Upper lobe of left lung (tissue), 6 donors: ENCODE measurements around the gene SRPRA. TPM values are rescaled to one million over a fixed set of nuclear protein-coding genes. Genes with fewer than 3 reads are reported as not detected.

Experiments used
- ATAC-seq, 2 donors: fragments of 200-7000 bp; cut with Tn5 transposase; one replicate each; pipeline ENCODE4 v1.9.1; 2022; ENCODE audit warnings: mild to moderate bottlenecking in 2 of 2, moderate library complexity in 2 of 2; ENCODE audit not compliant: low FRiP score in 2 of 2
- DNase-seq, 2 donors: peaks; one replicate each; pipeline ENCODE4 v3.0.0-alpha.2; 2019 to 2020
- H3K27ac ChIP-seq, 4 donors: fragments of 200-600 bp; sonication (generic); one replicate each; pipeline ENCODE4 v1.5.1; 2016 to 2019
- H3K27me3 ChIP-seq, 4 donors: fragments of 200-600 bp; sonication (generic); one replicate each; pipeline ENCODE4 v1.5.1; 2017 to 2019
- H3K36me3 ChIP-seq, 4 donors: fragments of 200-600 bp; sonication (generic); one replicate each; pipeline ENCODE4 v1.5.1; 2016 to 2019
- H3K4me1 ChIP-seq, 4 donors: fragments of 200-600 bp; sonication (generic); one replicate each; pipeline ENCODE4 v1.5.1; 2018 to 2019
- H3K4me3 ChIP-seq, 4 donors: fragments of 200-600 bp; sonication (generic); one replicate each; pipeline ENCODE4 v1.5.1; 2017 to 2019; ENCODE audit warnings: mild to moderate bottlenecking in 2 of 4, moderate library complexity in 1 of 4
- H3K9me3 ChIP-seq, 4 donors: fragments of 200-600 bp; sonication (generic); one replicate each; pipeline ENCODE4 v1.5.1; 2018 to 2019
- EP300 ChIP-seq, 4 donors: sonication (generic); formaldehyde crosslinking; IDR thresholded peaks; one replicate each; pipeline ENCODE4 v1.5.1; 2017; ENCODE audit warnings: antibody characterized with exemption in 4 of 4, control low read depth in 2 of 4
- POLR2A ChIP-seq, 4 donors: fragments of 450-650 bp; IDR thresholded peaks; one replicate each; pipeline ENCODE4 v1.5.1; 2016 to 2017; ENCODE audit warnings: antibody characterized with exemption in 4 of 4, mild to moderate bottlenecking in 2 of 4
- POLR2AphosphoS5 ChIP-seq, 2 donors: sonication (generic); formaldehyde crosslinking; IDR thresholded peaks; one replicate each; pipeline ENCODE4 v1.5.1; 2017; ENCODE audit warnings: antibody characterized with exemption in 2 of 2
- WGBS, 2 donors: methylation state at CpG; one replicate each; pipeline ENCODE4 v1.1.5; 2017 to 2018; 5-methylcytosine and 5-hydroxymethylcytosine counted together
- total RNA-seq, 6 donors: library from RNA; depleted of rRNA in 4 of 6; stranded (reverse); fragments of >200 nt in 4 of 6; gene quantifications; one replicate each; pipeline versions ENCODE4 v1.1.0 to v1.2.1, GENCODE V29; 2016 to 2021
- TF ChIP-seq, protein P1 (sequence below), 6 experiments: fragments of 450-650 bp in 4 of 6; fragments of 200-600 bp in 2 of 6; sonication (generic) in 2 of 6; IDR thresholded peaks; one replicate each; pipeline ENCODE4 v1.5.1; 2016 to 2019; ENCODE audit warnings: antibody characterized with exemption in 6 of 6
- donor health status: DM: no; HTN: no; CAD: no; lungs with moderate emphysema.
- donor health status: DM: no; HTN: yes; CAD: no; lungs with severe emphysema.

Gene SRPRA
- 100 to 1,000 TPM in 5 of 6 donors, 10 to 100 TPM in 1; 76.0 to 131 (median 113) TPM for total RNA-seq

DNA sequence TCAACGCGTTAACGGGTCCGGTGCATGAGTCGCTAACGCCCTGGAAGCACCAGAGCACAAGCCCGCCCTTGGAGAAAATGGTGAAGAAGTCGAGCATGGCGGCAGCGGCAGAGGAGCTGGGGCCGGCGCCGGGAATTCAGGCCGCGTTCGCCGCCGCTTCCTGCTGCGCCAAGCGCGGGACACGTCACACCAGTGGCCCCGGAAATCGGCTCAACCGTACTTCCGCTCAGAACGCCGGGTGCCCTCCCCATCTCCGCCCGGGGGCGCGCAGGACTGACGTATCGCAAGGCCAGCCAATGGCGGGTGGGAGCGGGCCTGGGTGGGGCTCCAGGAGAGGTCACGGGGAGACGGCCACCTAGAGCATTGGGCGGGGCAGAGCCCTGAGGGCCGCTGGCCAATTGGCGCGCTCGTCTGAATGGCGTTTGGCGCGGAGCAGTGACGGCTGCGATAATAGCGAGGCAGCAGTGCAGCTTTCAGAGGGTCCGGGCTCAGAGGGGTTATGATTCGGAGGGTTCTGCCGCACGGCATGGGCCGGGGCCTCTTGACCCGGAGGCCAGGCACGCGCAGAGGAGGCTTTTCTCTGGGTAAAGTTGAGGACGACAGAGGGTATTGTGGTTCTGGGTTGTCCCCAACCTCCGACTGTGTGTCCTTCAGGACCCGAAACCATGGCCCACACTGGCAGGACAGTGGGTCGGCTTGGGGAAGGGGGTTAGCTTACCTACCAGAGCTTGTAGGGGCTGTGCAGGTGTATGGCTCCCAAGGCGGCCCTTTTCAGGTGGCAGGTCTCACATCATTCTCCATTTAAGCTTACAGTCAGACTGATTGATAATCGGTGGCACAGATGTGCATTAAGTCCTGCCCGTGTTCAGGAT is at the start of gene SRPRA, which contains the start of gene FOXRED1:
Gene SRPRA, minus strand, starts transcription at position 188 of the 872 bp plus-strand sequence. Its CDS starts 91 bp downstream, at position 97.
Gene FOXRED1, plus strand, starts transcription at position 447 of the 872 bp plus-strand sequence. Its CDS starts 53 bp downstream, at position 500.
- H3K27ac ChIP-seq, result peak within 1 kb of the TSS; percentile 91 to 97 (median 92)
- WGBS, 2 donors, result 0 to 2% methylated on average over 10 to 28 of the region's 64 CpGs
- peaks cover 14 to 53% (median 44%) of the 10 kb centered on the region in 4 donors for H3K36me3 ChIP-seq
- H3K4me3 ChIP-seq, result peak within 1 kb of the TSS; percentile 61 to 79 (median 69)
- ATAC-seq, result peak; percentile 100
- H3K4me1 ChIP-seq, result peaks cover 13 to 24% (median 17%) of the 10 kb centered on the region in 4 donors
- TF ChIP-seq POLR2AphosphoS5 (IDR thresholded peaks at IDR 0.05) (peak; percentile 92 to 95), POLR2A (IDR thresholded peaks at IDR 0.05) (peak in 3 of 4 donors; percentile 78 to 91 (median 81)), EP300 (IDR thresholded peaks at IDR 0.05) (peak in 1 of 4 donors; percentile 65)
- TF ChIP-seq, protein P1, sequence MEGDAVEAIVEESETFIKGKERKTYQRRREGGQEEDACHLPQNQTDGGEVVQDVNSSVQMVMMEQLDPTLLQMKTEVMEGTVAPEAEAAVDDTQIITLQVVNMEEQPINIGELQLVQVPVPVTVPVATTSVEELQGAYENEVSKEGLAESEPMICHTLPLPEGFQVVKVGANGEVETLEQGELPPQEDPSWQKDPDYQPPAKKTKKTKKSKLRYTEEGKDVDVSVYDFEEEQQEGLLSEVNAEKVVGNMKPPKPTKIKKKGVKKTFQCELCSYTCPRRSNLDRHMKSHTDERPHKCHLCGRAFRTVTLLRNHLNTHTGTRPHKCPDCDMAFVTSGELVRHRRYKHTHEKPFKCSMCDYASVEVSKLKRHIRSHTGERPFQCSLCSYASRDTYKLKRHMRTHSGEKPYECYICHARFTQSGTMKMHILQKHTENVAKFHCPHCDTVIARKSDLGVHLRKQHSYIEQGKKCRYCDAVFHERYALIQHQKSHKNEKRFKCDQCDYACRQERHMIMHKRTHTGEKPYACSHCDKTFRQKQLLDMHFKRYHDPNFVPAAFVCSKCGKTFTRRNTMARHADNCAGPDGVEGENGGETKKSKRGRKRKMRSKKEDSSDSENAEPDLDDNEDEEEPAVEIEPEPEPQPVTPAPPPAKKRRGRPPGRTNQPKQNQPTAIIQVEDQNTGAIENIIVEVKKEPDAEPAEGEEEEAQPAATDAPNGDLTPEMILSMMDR (IDR thresholded peaks at IDR 0.05), result peak in 1 of 6 experiments; percentile 20
- no peaks in the 10 kb centered on the region for H3K9me3 ChIP-seq
- DNase-seq, result peak; percentile 99 to 100
- no peaks in the 10 kb centered on the region for H3K27me3 ChIP-seq

GRCh38 chr11:126317756-126318573 is 49.3 kb upstream of the SRPRA start:
- Histone ChIP-seq H3K27ac (peak overlapping the region; percentile 73 to 87 (median 78)), H3K4me1 (peaks cover 22 to 33% (median 25%) of the 10 kb centered on the region in 4 donors), H3K36me3 (peaks cover 0 to under 1% (median 0%) of the 10 kb centered on the region in 4 donors), H3K4me3 (peak overlapping the region in 1 of 4 donors; percentile 18), H3K9me3 (no peaks in the 10 kb centered on the region), H3K27me3 (no peaks in the 10 kb centered on the region)
- TF ChIP-seq EP300 (IDR thresholded peaks at IDR 0.05), result no peak
- peak in 1 of 2 donors; percentile 9 for TF ChIP-seq POLR2AphosphoS5 (IDR thresholded peaks at IDR 0.05)
- TF ChIP-seq, protein P1 (IDR thresholded peaks at IDR 0.05), result no peak
- WGBS, 2 donors, result 36 to 47% methylated on average over 7 to 14 of the region's 14 CpGs
- DNase-seq (no peak), ATAC-seq (peak; percentile 86 to 94)

- ATAC-seq, result no peak
- Histone ChIP-seq H3K36me3 (peaks cover 0 to 6% (median 0%) of the 10 kb centered on the region in 4 donors), H3K27me3 (no peaks in the 10 kb centered on the region), H3K27ac (peak overlapping the region in 3 of 4 donors; percentile 73 to 87 (median 76)), H3K4me1 (peaks cover 22 to 33% (median 25%) of the 10 kb centered on the region in 4 donors), H3K4me3 (no peak overlapping the region), H3K9me3 (no peaks in the 10 kb centered on the region)
- TF ChIP-seq POLR2AphosphoS5 (IDR thresholded peaks at IDR 0.05) (no peak), POLR2A (IDR thresholded peaks at IDR 0.05) (no peak), EP300 (IDR thresholded peaks at IDR 0.05) (no peak)
- TF ChIP-seq, protein P1 (IDR thresholded peaks at IDR 0.05), result no peak
- 40 to 50% methylated on average over 1 of the region's 1 CpG for WGBS, 2 donors
- no peak for DNase-seq
These were observed 48.7 kb upstream of the SRPRA start for GRCh38 chr11:126317432-126317755.

GRCh38 chr11:126313826-126314225 is 45.1 kb upstream of the SRPRA start:
- H3K27me3 ChIP-seq, result no peaks in the 10 kb centered on the region
- ATAC-seq, result no peak
- 84 to 91% methylated on average over 5 of the region's 5 CpGs for WGBS, 2 donors
- H3K9me3 ChIP-seq, result no peaks in the 10 kb centered on the region
- peaks cover 27 to 30% (median 28%) of the 10 kb centered on the region in 4 donors for H3K4me1 ChIP-seq
- H3K27ac ChIP-seq, result no peak overlapping the region
- no peak for DNase-seq
- peaks cover 0 to 7% (median 0%) of the 10 kb centered on the region in 4 donors for H3K36me3 ChIP-seq
- TF ChIP-seq POLR2A (IDR thresholded peaks at IDR 0.05) (no peak), POLR2AphosphoS5 (IDR thresholded peaks at IDR 0.05) (no peak), EP300 (IDR thresholded peaks at IDR 0.05) (no peak)
- TF ChIP-seq, protein P1 (IDR thresholded peaks at IDR 0.05), result no peak
- no peak overlapping the region for H3K4me3 ChIP-seq
